Adipose tissue (tissue), 3 donors: ENCODE results near the gene CLMN. TPM values are rescaled to one million over a fixed set of nuclear protein-coding genes. Genes with fewer than 3 reads are reported as not detected.

Experiments used
- polyA plus RNA-seq, 3 donors: library from polyadenylated mRNA; stranded (reverse); fragments of 200-250 nt; gene quantifications; one replicate each; pipeline ENCODE4 v1.2.3, GENCODE V29; 2013
- donor health status: healthy with polysubstance abuse.
- donor health status: Bipolar disorder and iron deficiency.
- donor health status: healthy.

The CLMN gene
- polyA plus RNA-seq, 3 donors = 11.0 to 25.0 (median 19.7) TPM

Other genes starting within 250 kb of the CLMN start
- 10 to 100 TPM in 2 of 3 donors, 1 to 10 TPM in 1; 7.0 to 14.1 (median 10.5) TPM for gene DICER1, start 162.4 kb downstream of the CLMN start, polyA plus RNA-seq
- gene SYNE3, start 196.7 kb upstream of the CLMN start, polyA plus RNA-seq = 10 to 100 TPM in 2 of 3 donors, 1 to 10 TPM in 1; 1.7 to 27.8 (median 24.5) TPM
- gene GLRX5, start 215.1 kb upstream of the CLMN start, polyA plus RNA-seq = 10 to 100 TPM; 19.8 to 41.1 (median 38.3) TPM